HG02885 (cell line): Measurements from ENCODE around the gene TRPV4.
"Not testable (repeated sequence)": the region's sequence is repeated elsewhere in the genome, so short reads cannot be mapped to it uniquely, and the experiment has no call there.

Experiments used
- ATAC-seq: cut with Tn5 transposase; IDR thresholded peaks from one replicate; pipeline ENCODE4 v1.9.1; 2021; ENCODE audit warnings: mild to moderate bottlenecking; ENCODE audit not compliant: unreplicated experiment, poor library complexity

The TRPV4 gene

GRCh38 chr12:109861689-109862314 is 28.6 kb upstream of the TRPV4 start:
- ATAC-seq = no peak

- ATAC-seq = no peak
Measured at GRCh38 chr12:109860977-109861376, 27.8 kb upstream of the TRPV4 start.

- ATAC-seq = no peak
Measured at GRCh38 chr12:109858764-109859163, 25.6 kb upstream of the TRPV4 start.

- no peak for ATAC-seq
Measured at GRCh38 chr12:109857715-109858114, 24.5 kb upstream of the TRPV4 start.

GRCh38 chr12:109855377-109855776 is 22.2 kb upstream of the TRPV4 start:
- no peak for ATAC-seq

- ATAC-seq = not testable (repeated sequence)
Measured at GRCh38 chr12:109850518-109850917, 17.3 kb upstream of the TRPV4 start.

GRCh38 chr12:109847142-109847735 is 14.0 kb upstream of the TRPV4 start:
- no peak for ATAC-seq

GRCh38 chr12:109845824-109846205 is 12.6 kb upstream of the TRPV4 start:
- no peak for ATAC-seq

- peak; percentile 84 for ATAC-seq
Measured at GRCh38 chr12:109844983-109845823, 12.0 kb upstream of the TRPV4 start.

GRCh38 chr12:109844091-109844490 is 10.9 kb upstream of the TRPV4 start:
- ATAC-seq = no peak

GRCh38 chr12:109842021-109842420 is 8.8 kb upstream of the TRPV4 start:
- no peak for ATAC-seq

GRCh38 chr12:109841356-109841755 is 8.2 kb upstream of the TRPV4 start:
- no peak for ATAC-seq

GRCh38 chr12:109840305-109841074 is 7.3 kb upstream of the TRPV4 start:
- ATAC-seq = no peak

- ATAC-seq = no peak
Measured at GRCh38 chr12:109839444-109839843, 6.2 kb upstream of the TRPV4 start.

- no peak for ATAC-seq
Measured at GRCh38 chr12:109836916-109837315, 3.7 kb upstream of the TRPV4 start.

- ATAC-seq = no peak
Measured at GRCh38 chr12:109835827-109836226, 2.6 kb upstream of the TRPV4 start.

- ATAC-seq = no peak
Measured at GRCh38 chr12:109832541-109833306, 474 bp downstream of the TRPV4 start.

- no peak for ATAC-seq
Measured at GRCh38 chr12:109831929-109832328, 1.3 kb downstream of the TRPV4 start.

- ATAC-seq = no peak
Measured at GRCh38 chr12:109831365-109831764, 1.8 kb downstream of the TRPV4 start.

- no peak for ATAC-seq
Measured at GRCh38 chr12:109830718-109831117, 2.5 kb downstream of the TRPV4 start.
